DND-41 (cell line): Measurements from ENCODE around the gene FBXO11.

ENCODE experiments used
- CTCF ChIP-seq: IDR thresholded peaks from 2 replicates; pipeline ENCODE4 v1.5.1; 2012; ENCODE audit warnings: borderline replicate concordance, low read length, moderate library complexity, mild to moderate bottlenecking; ENCODE audit not compliant: poor library complexity, severe bottlenecking; ENCODE audit errors: extremely low read depth
- EZH2 ChIP-seq: IDR thresholded peaks from 3 replicates; pipeline ENCODE4 v1.6.1; 2012; ENCODE audit warnings: borderline replicate concordance, low read depth, mild to moderate bottlenecking, moderate library complexity, low read length, inconsistent platforms; ENCODE audit not compliant: severe bottlenecking

DNA sequence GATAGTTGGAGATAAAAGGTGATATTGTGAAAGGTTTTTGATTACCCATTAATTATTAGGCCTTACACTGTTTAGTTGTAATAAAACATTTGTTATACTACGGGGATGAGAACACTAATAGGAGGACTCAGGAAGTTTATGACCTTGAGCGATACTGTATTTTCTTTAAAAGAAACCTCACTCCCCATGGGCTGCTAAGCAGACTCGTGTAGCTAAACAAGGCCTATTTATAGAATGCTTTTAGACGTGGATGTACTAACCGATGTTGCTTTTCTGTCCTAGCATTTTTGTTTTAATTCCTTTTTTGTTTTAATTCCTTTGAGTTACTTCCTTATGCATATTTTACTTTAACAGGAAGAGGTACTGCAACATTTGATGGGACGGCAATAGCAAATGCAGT lies 100.4 kb downstream of the FBXO11 start:
- TF ChIP-seq CTCF: no peak
- TF ChIP-seq EZH2: no peak
